NCI-H1417 treated with DMSO at 0.1 percent for 48 hours (cell line): ENCODE results near the gene FOXK1.
A peak's percentile ranks its signal among the peaks of the same experiment; 100 is the strongest.

ENCODE experiments used
- DNase-seq: peaks from one replicate; lab custom pipeline; 2025; lab: John Stamatoyannopoulos, UW

FOXK1 gene

DNA sequence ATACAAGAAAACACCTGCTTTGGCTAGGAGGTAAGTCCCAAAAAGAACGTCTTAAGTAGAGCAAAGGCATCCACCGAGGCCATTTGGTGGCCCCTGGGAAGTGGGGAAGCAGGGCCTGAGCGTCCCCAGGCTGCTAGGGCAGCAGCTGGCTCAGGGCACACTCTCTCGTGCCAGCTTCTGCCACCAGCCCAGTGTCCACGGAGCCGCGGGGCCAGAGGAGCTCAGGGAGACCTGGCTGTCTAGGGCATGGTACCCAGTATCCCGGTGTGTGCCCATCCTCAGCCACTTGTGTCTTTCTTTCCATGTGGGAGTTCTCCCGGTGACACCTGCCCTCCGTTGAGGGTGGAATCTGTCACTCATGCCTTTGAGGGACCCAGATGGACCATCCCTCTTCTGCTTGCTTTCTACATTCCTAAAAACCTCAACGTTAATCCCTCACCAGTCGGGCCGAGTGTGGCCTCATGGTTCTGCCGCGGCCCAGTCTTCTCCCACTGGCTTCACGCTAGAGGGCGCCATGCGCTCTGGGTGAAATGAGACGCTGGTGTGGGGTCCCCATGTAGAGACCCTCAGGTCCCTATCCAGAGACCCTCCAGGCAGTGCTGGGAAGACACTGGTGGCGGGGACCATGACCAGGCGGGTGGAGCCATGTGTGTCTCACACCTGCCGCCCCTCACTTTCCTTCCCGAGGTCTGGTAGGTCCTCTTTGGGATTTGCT, 83.8 kb downstream of the FOXK1 start:
- no peak for DNase-seq

DNA sequence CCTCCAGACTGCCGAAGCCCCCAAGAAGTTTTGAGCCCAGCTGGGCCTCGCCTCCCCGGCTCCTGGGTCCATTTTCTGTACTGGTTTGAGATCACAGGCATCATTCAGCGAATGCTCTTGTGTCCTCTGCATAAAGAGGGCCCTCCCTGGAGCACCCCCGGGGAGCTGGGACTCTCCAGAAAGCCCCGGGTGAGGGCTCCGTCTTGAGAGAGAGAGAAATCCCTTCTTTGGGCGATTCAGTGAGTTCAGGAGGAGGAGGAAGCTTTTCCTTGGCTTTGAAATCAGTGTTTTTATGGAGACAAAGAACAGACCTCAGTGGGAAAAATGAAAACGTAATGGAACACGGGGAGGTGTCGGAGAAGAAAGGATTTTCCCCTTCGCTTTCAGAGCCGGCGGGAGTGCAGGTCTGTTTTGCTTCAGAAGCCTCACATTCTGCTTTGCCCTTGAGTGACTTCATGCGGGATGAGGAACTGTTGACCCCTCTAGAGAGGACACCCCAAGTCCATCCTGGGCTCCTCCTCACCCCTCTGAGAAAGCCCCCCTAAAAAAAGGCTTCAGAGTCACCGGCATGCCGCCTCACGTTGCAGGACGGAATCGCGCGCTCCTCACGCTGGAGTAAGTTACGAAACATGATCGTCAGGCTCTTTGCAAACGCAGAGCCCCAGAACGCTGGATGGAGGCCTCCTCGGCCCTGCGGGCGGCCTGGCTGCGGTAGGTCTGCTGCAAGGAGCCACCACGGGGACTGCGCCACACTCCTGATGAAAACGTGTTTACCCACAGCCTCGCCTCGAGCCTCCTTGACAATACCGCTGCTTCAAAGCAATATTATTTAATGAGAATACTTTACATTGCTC, 84.8 kb downstream of the FOXK1 start:
- DNase-seq = no peak

DNA sequence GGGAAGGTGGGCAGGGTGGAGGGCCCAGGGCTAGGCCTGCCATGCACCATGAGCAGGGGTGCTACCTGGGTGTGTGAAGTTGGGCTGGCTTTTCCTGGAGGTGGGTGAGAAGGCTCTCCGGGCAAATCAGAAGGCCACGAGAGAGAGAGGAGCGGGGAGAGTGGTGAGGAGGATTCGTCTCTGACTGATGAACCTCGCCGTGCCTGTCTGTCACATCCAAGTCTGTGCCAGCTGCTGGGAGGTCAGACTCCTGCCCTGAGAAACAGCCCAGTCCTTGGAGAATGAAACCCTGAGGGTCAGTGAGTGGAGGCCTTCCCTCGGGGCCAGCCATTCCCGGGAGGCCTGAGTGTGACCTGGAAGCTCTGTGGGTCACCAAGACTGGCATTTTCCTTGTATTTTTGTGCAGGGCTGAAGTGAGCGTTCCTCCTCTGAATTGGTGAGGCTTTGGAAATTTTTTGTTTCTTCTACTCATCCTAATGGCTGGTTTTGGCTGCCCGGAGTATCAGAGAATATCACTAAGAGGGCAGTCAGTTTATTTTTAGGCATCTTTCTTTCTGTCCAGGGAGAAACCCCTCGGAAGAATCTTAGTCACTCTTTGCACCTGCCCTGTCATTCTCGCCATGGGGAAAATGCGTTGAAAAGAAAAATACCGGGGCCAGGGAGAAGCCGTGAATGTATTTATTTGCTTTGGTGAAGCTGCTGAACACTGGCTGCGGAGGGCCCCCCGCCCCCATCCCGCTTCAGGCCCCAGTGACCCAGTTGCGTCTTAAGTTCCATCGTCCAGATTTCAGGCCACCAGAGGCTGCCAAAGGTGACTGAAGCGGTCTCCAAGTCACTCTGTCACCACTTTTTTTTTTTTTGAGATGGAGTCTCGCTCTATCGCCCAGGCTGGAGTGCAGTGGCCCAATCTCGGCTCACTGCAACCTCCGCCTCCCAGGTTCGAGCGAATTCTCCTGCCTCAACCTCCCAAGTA, 86.8 kb downstream of the FOXK1 start:
- no peak for DNase-seq

DNA sequence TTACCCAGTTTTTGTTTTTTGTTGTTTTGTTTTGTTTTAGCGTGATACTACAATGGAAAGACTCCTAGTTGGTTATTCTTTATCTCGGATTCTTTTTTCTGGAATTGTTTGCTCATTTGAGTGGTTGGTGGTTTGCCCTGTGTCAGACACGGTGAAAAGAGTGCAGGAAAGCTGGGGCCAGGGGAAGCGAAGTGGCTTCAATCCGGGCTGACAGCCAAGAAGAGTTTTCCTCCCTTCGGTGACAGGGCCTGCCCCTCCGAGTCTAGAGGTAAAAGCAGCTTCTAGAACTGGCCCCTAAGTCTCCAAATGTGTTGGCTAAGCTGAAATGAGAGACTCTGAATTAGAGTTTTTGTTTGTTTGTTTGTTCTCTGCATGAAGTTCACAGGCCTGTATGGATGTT, 87.7 kb downstream of the FOXK1 start:
- no peak for DNase-seq

DNA sequence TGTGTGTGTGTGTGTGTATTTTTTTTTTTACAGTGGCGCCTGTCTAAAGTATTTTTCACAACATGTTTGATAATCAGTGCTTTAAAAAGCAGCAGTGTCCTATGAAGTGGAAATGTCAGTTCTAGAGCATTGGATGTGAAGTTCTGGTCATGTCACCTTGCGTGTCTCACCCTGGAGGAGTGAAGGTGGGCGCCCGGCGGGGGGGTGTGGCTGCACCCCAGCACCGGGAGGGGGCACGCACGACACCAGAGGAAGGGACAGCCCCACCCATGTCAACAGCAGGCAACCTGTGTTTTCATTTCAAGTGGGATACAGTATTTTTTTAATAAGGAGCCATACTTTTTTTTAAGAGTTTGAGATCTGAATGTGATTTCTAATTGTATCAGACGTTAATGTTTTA, 88.8 kb downstream of the FOXK1 start:
- no peak for DNase-seq

DNA sequence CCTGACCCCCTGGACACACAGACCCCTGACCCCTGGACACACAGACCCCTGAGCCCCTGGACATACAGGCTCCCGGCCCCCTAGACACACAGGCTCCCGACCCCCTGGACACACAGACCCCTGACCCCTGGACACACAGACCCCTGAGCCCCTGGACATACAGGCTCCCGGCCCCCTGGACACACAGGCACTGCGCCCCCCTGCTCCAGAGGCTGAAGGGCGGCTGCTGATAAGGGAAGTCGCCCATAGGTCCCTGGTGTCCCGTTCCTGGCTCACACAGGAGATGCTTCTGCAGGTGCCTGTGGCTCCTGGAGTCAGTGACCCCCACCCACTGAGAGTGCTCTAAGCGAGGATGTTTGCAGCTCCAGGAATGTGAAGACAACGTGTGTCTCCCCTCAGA, 89.6 kb downstream of the FOXK1 start:
- no peak for DNase-seq

DNA sequence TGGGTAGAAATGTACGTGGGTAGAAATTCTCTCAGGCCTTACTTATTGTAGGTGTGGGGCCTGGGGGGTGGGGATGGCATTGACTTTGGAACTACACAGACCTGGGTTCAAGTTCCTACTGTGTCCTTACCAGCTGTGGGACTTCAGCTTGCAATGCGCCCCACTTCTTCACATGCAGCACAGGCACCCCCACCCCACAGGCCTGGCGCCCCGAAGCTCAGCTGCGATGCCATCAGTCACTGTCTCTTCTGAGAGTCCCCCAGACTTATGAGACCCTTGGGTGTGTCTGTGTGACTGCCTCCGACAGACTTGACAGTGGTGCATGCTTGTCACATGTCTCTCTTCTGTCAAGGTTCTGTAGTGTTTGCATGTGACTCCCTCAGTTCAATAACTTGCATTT, 90.2 kb downstream of the FOXK1 start:
- no peak for DNase-seq

DNA sequence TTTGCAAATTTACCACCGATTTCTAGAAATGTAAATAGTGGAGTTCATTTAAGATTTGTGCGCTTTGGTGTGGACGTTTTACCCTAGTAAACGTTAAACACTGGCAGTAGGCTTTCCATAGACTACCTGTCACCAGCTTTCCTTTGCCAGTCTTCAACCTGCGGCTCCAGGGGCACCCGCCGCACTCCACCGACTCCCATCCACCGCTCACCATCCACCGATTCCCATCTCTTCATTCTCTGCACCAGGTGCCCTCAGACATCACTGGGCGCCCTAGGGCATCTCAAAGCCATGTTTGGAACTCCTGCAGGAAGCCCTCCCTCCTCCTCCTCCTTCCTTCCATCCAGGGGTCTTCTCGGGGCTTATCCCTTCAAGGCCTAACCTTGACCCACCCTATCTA, 91.9 kb downstream of the FOXK1 start:
- DNase-seq = no peak

DNA sequence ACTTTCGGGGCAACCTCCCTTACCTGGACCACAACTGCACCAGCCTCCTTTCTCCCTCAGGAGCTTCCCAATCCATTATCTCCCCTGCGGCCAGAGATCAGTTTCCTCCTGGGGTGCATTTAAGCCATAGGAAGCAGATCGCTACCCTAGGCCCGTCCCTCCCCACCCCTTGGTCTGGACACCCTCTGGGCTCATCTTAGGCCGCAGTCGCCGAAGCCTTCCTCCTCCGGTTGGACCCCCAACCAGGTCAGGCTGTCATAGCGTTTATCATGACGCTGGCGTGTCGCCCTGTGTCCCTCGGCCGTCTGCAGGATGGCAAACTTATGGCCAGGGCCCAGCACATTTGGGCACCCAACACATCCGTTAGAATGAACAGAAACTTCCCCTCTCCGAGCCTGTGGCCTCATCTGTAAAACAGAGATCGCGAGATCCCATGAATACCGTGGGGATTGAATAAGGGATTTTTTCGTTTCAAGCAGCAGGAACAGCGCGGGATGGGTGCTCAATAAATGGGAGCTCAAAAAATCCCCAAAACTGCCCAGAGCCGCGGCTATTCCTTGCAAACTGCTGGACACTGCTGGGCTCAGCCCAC, 92.7 kb downstream of the FOXK1 start:
- DNase-seq = no peak

DNA sequence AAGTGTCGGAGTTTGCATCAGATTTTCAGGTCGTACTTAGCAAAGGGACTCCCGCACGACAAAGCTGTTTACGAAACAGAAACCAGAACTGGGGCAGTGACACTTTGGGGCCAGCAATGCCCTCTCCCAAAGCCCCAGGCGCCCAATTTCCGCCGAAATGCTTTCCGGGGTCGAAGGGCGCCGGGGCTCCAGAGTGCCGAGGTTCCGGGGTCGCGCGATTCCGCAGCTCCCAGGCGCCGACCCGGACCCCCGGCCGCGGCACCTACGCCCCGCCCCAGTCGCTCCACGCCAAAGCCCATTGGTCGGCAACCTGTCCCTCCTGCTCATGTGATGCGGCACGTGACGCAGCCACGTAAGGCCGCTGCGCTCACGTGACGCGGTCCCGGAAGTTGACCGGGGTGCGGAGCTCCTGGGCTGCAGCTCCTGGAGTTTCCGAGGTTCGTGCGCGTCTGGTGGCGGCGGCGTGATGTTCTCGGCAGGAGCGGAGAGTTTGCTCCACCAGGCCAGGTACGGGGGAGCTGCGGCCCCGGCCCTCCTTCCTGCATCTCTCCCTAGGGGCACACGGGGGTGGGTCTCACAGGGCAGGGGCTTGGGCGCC, 93.3 kb downstream of the FOXK1 start, which contains the start of gene AP5Z1:
AP5Z1 (plus strand) TSS at position 374 of the 598 bp plus-strand sequence; CDS start at position 467, 93 bp downstream.
- peak; percentile 72 for DNase-seq

DNA sequence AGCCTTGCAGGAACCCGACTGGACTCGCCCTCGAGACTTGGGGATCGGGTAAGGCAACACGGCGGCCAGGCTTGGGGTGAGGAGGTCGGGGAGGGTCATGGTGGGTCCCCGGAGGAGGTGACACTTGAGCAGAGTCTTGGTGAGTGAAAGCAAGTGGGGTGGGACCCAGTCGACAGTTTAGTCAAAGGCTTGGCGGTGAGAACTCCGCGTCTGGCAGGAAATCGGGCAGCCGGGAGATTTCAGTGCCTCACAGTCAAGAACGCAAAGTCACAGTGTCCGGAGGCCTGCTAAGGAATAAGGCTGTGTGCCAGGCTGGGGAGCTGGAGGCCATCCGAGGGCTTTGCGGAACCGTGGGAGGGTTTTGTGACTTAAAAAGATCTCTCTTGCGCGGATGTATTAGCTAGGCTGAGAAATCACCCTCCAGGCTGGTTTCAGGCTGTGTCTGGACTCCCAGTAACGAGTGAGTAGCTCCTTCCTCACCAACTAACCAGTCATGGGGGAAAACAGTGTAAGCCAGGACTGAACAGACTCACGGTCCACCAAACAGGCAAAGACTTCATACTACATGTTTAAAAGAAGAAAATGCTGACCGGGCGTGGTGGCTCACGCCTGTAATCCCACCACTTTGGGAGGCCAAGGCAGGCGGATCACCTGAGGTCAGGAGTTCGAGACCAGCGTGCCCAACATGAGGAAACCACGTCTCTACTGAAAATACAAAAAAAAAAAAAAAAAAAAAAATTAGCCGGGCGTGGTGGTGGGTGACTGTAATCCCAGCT, 93.9 kb downstream of the FOXK1 start:
- DNase-seq = no peak

DNA sequence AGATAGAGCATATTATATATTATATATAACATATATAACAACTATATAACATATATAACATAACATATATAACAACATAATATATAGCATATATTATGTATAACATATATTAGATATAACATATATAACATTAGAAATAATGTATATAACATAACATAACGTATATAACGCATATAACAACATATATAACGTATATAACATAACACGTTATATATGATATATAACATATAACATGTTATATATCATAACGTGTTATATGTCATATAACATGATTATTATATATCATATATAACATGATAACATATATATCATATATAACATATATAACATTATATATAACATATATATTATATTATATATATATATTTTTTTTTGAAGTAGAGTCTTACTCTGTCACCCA, 97.0 kb downstream of the FOXK1 start:
- DNase-seq = no peak

DNA sequence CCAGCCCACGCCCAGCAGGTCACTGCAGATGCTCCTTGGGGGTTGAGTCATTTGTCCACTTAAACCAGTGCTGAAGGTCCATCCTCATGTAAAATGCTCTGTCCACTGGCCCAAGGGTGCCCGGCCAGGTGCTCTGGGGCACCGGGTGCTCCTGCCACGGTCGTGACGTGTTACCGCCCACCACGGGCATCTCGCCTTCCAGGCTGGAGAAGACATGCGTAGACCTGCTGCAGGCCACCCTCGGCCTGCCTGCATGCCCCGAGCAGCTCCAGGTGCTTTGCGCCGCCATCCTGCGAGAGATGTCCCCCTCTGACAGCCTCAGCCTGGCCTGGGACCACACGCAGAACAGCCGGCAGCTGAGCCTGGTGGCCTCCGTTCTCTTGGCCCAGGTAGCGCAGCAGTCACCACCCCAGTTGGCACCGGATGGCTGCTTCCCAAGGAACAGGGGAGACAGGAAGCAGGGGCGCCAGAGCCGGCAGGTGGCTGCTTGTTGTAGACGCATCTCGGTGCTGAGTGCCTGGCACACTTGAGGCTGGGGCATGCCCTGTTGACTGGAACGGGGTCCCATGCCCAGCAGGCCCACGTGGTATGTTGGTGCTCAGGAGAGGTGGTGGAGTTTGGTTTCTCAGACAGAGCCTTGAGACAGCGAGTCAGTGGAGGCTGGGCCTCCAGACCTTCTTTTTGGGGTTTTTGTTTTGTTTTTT, 99.4 kb downstream of the FOXK1 start:
- DNase-seq = no peak

DNA sequence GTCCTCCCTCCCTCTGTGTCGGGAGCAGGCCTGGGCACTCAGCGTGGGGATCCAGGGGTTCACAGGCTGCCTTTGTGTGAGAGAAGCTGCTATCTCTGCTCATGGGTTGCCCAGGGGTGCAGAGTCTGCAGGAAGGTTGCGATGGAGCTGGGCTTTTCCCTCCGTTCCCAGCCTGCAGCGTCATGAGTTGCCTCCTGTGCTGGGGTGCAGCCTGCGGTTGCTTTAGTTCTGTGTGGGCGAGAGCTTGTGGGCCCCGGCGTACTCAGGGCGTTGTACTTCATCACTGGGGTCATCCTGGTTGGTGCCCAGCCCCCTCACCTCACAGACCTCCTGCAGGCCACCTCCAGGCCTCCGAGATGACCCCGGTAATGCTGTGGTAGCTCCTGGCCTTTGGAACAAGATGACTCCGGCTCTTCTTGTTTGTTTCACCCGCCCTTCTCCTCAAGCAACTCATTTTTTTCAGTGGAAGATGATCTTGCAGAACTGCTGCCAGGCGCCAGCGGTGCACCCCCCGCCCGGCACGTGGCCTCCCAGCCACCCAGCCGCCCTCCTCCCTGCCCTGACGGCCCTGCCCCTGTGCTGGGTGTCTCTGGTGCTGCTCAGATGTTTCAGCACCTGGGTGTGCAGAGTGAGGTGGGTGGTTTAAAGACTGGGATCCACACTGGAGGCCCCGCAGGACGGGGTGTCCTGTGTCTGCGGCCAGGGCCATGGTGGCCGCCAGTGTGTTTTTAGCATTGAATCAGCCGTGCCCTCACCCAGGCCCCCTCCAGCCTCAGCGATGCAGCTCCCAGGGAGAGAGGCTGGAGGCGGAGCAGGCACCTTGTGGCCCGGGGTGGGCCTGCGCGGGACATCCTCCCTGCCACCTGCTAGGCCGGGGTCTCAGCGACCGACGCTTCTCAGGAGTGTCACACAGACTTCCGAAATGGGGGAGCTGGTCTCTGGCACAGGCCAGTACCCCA, 100.5 kb downstream of the FOXK1 start:
- no peak for DNase-seq

DNA sequence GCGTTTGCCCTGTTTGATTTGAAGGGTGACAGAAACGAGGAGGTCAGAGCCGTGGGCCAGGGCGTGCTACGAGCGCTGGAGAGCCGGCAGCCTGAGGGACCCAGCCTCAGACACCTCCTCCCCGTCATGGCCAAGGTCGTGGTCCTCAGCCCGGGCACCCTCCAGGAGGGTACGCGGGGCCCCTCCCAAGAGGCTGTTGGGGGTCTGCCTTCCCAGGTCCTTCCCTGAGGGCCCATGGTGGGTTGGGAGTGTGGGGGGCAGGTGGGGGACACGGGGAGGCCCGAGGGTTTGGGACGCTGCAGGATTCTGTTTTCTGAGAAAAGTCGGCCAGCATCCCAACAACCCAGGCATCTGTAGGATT, 101.2 kb downstream of the FOXK1 start:
- no peak for DNase-seq

DNA sequence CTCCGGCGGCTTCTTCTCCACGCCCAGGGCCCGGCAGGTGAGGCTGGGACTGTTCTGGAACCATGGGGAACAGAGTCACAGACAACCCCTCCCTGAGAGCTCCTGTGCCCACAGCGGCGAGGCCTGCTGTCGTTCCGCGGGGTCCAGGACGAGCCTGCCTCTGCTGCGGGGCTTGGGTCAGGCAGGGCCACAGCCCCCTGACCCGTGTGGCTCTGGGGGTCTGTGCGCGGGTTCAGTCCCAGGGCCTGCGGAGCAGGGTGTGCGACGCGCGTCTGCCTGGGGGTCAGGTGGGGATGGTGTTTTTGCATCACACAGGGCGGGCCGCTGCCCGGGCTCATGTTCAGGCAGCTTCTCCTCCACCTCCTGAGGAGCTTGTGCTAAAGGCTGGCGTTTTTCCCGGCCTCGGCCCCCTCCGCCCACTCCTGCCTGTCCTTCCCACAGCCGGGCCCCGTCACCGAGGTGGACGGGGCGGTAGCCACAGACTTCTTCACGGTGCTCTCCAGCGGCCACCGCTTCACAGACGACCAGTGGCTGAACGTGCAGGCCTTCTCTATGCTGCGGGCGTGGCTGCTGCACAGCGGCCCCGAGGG, 101.8 kb downstream of the FOXK1 start:
- DNase-seq = no peak

DNA sequence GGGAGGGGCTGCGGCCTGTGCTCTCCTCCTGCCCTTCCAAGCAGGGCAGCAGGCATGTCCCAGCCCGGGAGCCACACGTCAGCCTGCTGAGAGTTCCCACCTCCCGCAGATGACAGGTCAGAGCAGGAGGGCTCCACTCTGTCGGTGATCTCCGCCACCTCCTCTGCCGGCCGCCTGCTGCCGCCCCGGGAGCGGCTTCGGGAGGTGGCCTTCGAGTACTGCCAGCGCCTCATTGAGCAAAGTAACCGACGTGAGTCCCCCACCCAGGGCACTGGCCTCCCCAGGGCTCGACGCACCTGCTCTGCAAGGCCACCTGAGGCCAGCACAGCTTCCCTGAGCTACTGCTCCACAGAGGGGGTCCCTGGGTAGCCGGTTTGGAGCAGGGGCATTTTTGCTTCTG, 102.7 kb downstream of the FOXK1 start:
- DNase-seq = no peak

DNA sequence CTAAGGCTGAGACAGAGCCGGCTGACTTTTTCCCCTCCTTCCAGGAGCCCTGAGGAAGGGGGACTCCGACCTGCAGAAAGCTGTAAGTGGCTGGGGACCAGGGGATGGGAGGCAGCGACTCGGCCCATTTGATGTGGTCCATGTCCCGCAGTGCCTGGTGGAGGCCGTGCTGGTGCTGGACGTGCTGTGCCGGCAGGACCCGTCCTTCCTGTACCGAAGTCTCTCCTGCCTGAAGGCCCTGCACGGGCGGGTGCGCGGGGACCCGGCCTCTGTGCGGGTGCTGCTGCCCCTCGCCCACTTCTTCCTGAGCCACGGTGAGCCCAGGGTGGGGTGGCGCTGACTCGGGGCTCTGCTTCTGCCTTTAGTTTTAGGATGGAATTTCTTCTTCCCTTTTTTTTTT, 103.3 kb downstream of the FOXK1 start:
- DNase-seq = no peak

DNA sequence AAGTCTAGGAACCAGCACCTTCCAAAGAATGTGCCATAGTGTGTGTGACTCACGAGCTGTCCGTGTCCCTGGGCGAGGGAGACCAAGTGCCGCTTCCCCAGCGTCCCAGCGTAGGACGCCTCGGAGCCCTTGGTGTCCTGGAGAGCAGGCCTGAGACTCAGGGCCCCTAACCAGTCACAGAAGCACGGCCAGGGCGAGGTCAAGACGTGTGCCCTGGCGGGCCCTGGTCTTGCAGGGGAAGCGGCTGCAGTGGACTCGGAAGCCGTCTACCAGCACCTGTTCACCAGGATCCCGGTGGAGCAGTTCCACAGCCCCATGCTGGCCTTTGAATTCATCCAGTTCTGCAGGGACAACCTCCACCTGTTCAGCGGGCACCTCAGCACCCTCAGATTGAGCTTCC, 103.9 kb downstream of the FOXK1 start:
- no peak for DNase-seq
